OCI-LY1 (cell line): ENCODE results near the gene PRKAR2B.

Experiments
- EZH2 ChIP-seq: fragments of 200-600 bp; sonication (generic), shearing (Covaris generic); IDR thresholded peaks from 2 replicates; pipeline ENCODE4 v1.8.0; 2017; ENCODE audit warnings: borderline replicate concordance, mixed run types, mild to moderate bottlenecking, antibody characterized with exemption, low read length, moderate library complexity, mixed read lengths
- TF ChIP-seq, protein P1 (sequence below): fragments of 200-600 bp; sonication (generic), shearing (Covaris generic); IDR thresholded peaks from 2 replicates; pipeline ENCODE4 v1.5.1; 2017; ENCODE audit warnings: mild to moderate bottlenecking, antibody characterized with exemption, low read length, moderate library complexity, mixed read lengths

DNA sequence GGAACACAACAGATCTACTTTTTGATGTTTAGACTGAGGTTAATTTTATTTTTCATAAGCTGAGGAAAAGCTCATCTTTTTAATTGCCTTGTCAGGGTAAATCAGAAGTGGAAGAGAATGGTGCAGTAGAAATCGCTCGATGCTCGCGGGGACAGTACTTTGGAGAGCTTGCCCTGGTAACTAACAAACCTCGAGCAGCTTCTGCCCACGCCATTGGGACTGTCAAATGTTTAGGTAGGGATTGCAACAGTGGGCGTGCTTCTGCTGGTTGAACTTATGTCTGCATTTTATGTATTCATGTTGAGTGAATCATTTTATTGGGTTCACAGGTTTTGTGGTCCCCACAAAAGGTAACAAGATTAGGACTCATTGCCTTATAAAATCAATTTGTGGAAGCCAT, 112.6 kb downstream of the PRKAR2B start:
- TF ChIP-seq, protein P1, sequence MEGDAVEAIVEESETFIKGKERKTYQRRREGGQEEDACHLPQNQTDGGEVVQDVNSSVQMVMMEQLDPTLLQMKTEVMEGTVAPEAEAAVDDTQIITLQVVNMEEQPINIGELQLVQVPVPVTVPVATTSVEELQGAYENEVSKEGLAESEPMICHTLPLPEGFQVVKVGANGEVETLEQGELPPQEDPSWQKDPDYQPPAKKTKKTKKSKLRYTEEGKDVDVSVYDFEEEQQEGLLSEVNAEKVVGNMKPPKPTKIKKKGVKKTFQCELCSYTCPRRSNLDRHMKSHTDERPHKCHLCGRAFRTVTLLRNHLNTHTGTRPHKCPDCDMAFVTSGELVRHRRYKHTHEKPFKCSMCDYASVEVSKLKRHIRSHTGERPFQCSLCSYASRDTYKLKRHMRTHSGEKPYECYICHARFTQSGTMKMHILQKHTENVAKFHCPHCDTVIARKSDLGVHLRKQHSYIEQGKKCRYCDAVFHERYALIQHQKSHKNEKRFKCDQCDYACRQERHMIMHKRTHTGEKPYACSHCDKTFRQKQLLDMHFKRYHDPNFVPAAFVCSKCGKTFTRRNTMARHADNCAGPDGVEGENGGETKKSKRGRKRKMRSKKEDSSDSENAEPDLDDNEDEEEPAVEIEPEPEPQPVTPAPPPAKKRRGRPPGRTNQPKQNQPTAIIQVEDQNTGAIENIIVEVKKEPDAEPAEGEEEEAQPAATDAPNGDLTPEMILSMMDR = no peak
- no peak for TF ChIP-seq EZH2
